ES-I3 (cell line): Measurements from ENCODE around the gene RCVRN.
"Not testable (repeated sequence)": the region's sequence is repeated elsewhere in the genome, so short reads cannot be mapped to it uniquely, and the experiment has no call there.

Source experiments
- H3K36me3 ChIP-seq: 2 replicates; pipeline ENCODE4 v1.6.1; 2013; ENCODE audit warnings: mild to moderate bottlenecking, low read length, control low read depth, moderate library complexity; ENCODE audit not compliant: insufficient read depth
- H3K4me1 ChIP-seq: 2 replicates; pipeline ENCODE4 v1.6.1; 2013; ENCODE audit warnings: mild to moderate bottlenecking, control low read depth, low read length; ENCODE audit not compliant: insufficient read depth
- H3K9ac ChIP-seq: 2 replicates; pipeline ENCODE4 v1.6.1; 2013; ENCODE audit warnings: low read depth, mild to moderate bottlenecking, low read length, moderate library complexity
- H3K9me3 ChIP-seq: 2 replicates; pipeline ENCODE4 v1.6.1; 2013; ENCODE audit warnings: mild to moderate bottlenecking, low read length, moderate library complexity; ENCODE audit not compliant: control insufficient read depth, insufficient read depth

RCVRN gene

GRCh38 chr17:9931144-9931741 is 26.2 kb upstream of the RCVRN start:
- H3K4me1 ChIP-seq, result no peaks in the 10 kb centered on the region; the same call in 1 of the 2 replicates
- no peaks in the 10 kb centered on the region for H3K9me3 ChIP-seq
- no peaks in the 10 kb centered on the region for H3K36me3 ChIP-seq
- no peak overlapping the region for H3K9ac ChIP-seq

GRCh38 chr17:9929871-9930270 is 24.8 kb upstream of the RCVRN start:
- H3K9me3 ChIP-seq, result no peaks in the 10 kb centered on the region
- no peaks in the 10 kb centered on the region; the same call in 1 of the 2 replicates for H3K4me1 ChIP-seq
- H3K9ac ChIP-seq, result no peak overlapping the region
- H3K36me3 ChIP-seq, result no peaks in the 10 kb centered on the region

- Histone ChIP-seq H3K4me1 (no peaks in the 10 kb centered on the region; the same call in 1 of the 2 replicates), H3K9me3 (no peaks in the 10 kb centered on the region), H3K9ac (no peak overlapping the region), H3K36me3 (no peaks in the 10 kb centered on the region)
Measured at GRCh38 chr17:9928601-9929333, 23.7 kb upstream of the RCVRN start.

- Histone ChIP-seq H3K9me3 (no peaks in the 10 kb centered on the region), H3K9ac (no peak overlapping the region), H3K36me3 (no peaks in the 10 kb centered on the region), H3K4me1 (no peaks in the 10 kb centered on the region; the same call in 1 of the 2 replicates)
Measured at GRCh38 chr17:9926150-9926804, 21.2 kb upstream of the RCVRN start.

GRCh38 chr17:9925457-9925856 is 20.4 kb upstream of the RCVRN start:
- Histone ChIP-seq H3K4me1 (no peaks in the 10 kb centered on the region; the same call in 1 of the 2 replicates), H3K9me3 (no peaks in the 10 kb centered on the region), H3K9ac (no peak overlapping the region), H3K36me3 (no peaks in the 10 kb centered on the region)

GRCh38 chr17:9924735-9925191 is 19.7 kb upstream of the RCVRN start:
- no peak overlapping the region for H3K9ac ChIP-seq
- no peaks in the 10 kb centered on the region for H3K36me3 ChIP-seq
- H3K9me3 ChIP-seq, result no peaks in the 10 kb centered on the region
- H3K4me1 ChIP-seq, result no peaks in the 10 kb centered on the region; the same call in 1 of the 2 replicates

- Histone ChIP-seq H3K9ac (no peak overlapping the region), H3K4me1 (no peaks in the 10 kb centered on the region), H3K9me3 (no peaks in the 10 kb centered on the region), H3K36me3 (no peaks in the 10 kb centered on the region)
Measured at GRCh38 chr17:9922012-9922848, 17.2 kb upstream of the RCVRN start.

- not testable (repeated sequence) for H3K9me3 ChIP-seq, H3K36me3 ChIP-seq, H3K4me1 ChIP-seq, H3K9ac ChIP-seq
Measured at GRCh38 chr17:9921216-9921615, 16.1 kb upstream of the RCVRN start.

- no peaks in the 10 kb centered on the region for H3K36me3 ChIP-seq
- no peaks in the 10 kb centered on the region for H3K4me1 ChIP-seq
- no peak overlapping the region for H3K9ac ChIP-seq
- H3K9me3 ChIP-seq, result no peaks in the 10 kb centered on the region
Measured at GRCh38 chr17:9918804-9919352, 13.8 kb upstream of the RCVRN start.

- Histone ChIP-seq H3K4me1 (no peaks in the 10 kb centered on the region), H3K9me3 (no peaks in the 10 kb centered on the region), H3K9ac (no peak overlapping the region), H3K36me3 (no peaks in the 10 kb centered on the region)
Measured at GRCh38 chr17:9918352-9918751, 13.3 kb upstream of the RCVRN start.

GRCh38 chr17:9917801-9918200 is 12.7 kb upstream of the RCVRN start:
- no peaks in the 10 kb centered on the region for H3K4me1 ChIP-seq
- no peaks in the 10 kb centered on the region for H3K9me3 ChIP-seq
- no peaks in the 10 kb centered on the region for H3K36me3 ChIP-seq
- H3K9ac ChIP-seq, result no peak overlapping the region

- Histone ChIP-seq H3K9me3 (no peaks in the 10 kb centered on the region), H3K36me3 (no peaks in the 10 kb centered on the region), H3K9ac (no peak overlapping the region), H3K4me1 (no peaks in the 10 kb centered on the region)
Measured at GRCh38 chr17:9917131-9917530, 12.1 kb upstream of the RCVRN start.

- no peaks in the 10 kb centered on the region for H3K36me3 ChIP-seq
- H3K9ac ChIP-seq, result no peak overlapping the region
- H3K4me1 ChIP-seq, result no peaks in the 10 kb centered on the region
- no peaks in the 10 kb centered on the region for H3K9me3 ChIP-seq
Measured at GRCh38 chr17:9916108-9916507, 11.0 kb upstream of the RCVRN start.

- no peaks in the 10 kb centered on the region for H3K9me3 ChIP-seq
- no peaks in the 10 kb centered on the region for H3K36me3 ChIP-seq
- no peaks in the 10 kb centered on the region for H3K4me1 ChIP-seq
- no peak overlapping the region for H3K9ac ChIP-seq
Measured at GRCh38 chr17:9913476-9913875, 8.4 kb upstream of the RCVRN start.
